MM.1S (cell line): ENCODE measurements around the gene PRR32.

Experiments used
- CTCF ChIP-seq: fragments of 300-600 bp; sonication (generic); IDR thresholded peaks from 2 replicates; pipeline ENCODE4 v1.5.1; 2016; ENCODE audit warnings: antibody characterized with exemption, low read length, mixed read lengths
- EZH2 ChIP-seq: fragments of 300-600 bp; sonication (generic); optimal IDR thresholded peaks from 2 replicates; pipeline ENCODE3; 2017; ENCODE audit warnings: low read depth, mild to moderate bottlenecking, antibody characterized with exemption, low read length, mixed read lengths
- EZH2phosphoT487 ChIP-seq: fragments of 300-600 bp; sonication (generic); IDR thresholded peaks from 2 replicates; pipeline ENCODE4 v1.6.1; 2018; ENCODE audit warnings: antibody characterized with exemption, low read length

- TF ChIP-seq CTCF: no peak
- TF ChIP-seq EZH2phosphoT487: no peak
- no peak for TF ChIP-seq EZH2
Observed at GRCh38 chrX:126847143-126847542, 27.6 kb downstream of the PRR32 start.
